GM12878 (cell line): Measurements from ENCODE around the gene FXYD4. TPM values are rescaled to one million over a fixed set of nuclear protein-coding genes. Genes with fewer than 3 reads are reported as not detected.
"Not testable (repeated sequence)": the region's sequence is repeated elsewhere in the genome, so short reads cannot be mapped to it uniquely, and the experiment has no call there.

ENCODE experiments used
- ATAC-seq: fragments of 200-7000 bp; cut with Tn5 transposase; 3 replicates; pipeline ENCODE4 v1.9.1; 2020; ENCODE audit warnings: mild to moderate bottlenecking, moderate library complexity
- BruUV-seq: library from RNA; stranded (reverse); fragments of 400-500 nt; replicated peaks from 2 replicates; lab custom pipeline; 2021; lab: Mats Ljungman, UMichigan
- CTCF ChIA-PET: fragments of 300-600 bp; sonication (Branson Sonifier 250); formaldehyde crosslinking; extraction: SDS; loops from one replicate; lab custom pipeline; 2021; ENCODE audit warnings: inconsistent platforms; lab: Yijun Ruan, JAX
- POLR2A ChIA-PET: fragments of 350-600 bp; formaldehyde crosslinking; extraction: SDS; loops from one replicate; lab custom pipeline; 2021; ENCODE audit warnings: inconsistent platforms; lab: Charles Lee
- RAD21 ChIA-PET: fragments of 300-600 bp; sonication (Branson Sonifier 250); formaldehyde crosslinking; loops from one replicate; lab custom pipeline; 2023; ENCODE audit warnings: antibody characterized with exemption; ENCODE audit not compliant: unreplicated experiment; lab: Charles Lee
- SMC1A ChIA-PET: fragments of 300-600 bp; sonication (Branson Sonifier 250); formaldehyde crosslinking; loops from one replicate; lab custom pipeline; 2023; ENCODE audit not compliant: unreplicated experiment, uncharacterized antibody; lab: Charles Lee
- DNase-seq: peaks from one replicate; pipeline ENCODE4 v3.0.0-alpha.2; 2011; ENCODE audit warnings: low read depth, low spot score
- FAIRE-seq: peaks from 3 replicates; lab custom pipeline; 2011; peaks lifted over from hg19 to GRCh38; lab: Jason Lieb, UNC
- H2AFZ ChIP-seq: 2 replicates; pipeline ENCODE4 v1.6.0; 2011; ENCODE audit warnings: low read depth, low read length, control low read depth; ENCODE audit not compliant: control insufficient read depth
- H3K27ac ChIP-seq: 2 replicates; pipeline ENCODE4 v1.5.1; 2011; ENCODE audit warnings: control low read depth; ENCODE audit not compliant: control insufficient read depth, insufficient read depth
- H3K27me3 ChIP-seq, 2 experiments: replicated peaks in 1 of 2; 2 replicates each; pipeline versions ENCODE4 v1.6.0 to v1.6.1; 2011; ENCODE audit warnings: low read length in 1 of 2; ENCODE audit not compliant: control insufficient read depth in 2 of 2, insufficient read depth in 2 of 2
- H3K36me3 ChIP-seq, 2 experiments: 2 replicates each; pipeline ENCODE4 v1.5.1; 2011; ENCODE audit warnings: low read length in 1 of 2; ENCODE audit not compliant: control insufficient read depth in 2 of 2, insufficient read depth in 2 of 2
- H3K4me1 ChIP-seq: 2 replicates; pipeline ENCODE4 v1.6.1; 2011; ENCODE audit warnings: mild to moderate bottlenecking, low read length, moderate library complexity, mixed read lengths; ENCODE audit not compliant: control insufficient read depth, insufficient read depth
- H3K4me2 ChIP-seq: 2 replicates; pipeline ENCODE4 v1.6.0; 2011; ENCODE audit warnings: control low read depth; ENCODE audit not compliant: control insufficient read depth, insufficient read depth
- H3K4me3 ChIP-seq: fragments of 200-600 bp; sonication (generic); 2 replicates; pipeline ENCODE4 v1.5.1; 2016
- H3K79me2 ChIP-seq: 2 replicates; pipeline ENCODE4 v1.6.0; 2011; ENCODE audit warnings: low read length; ENCODE audit not compliant: control insufficient read depth, insufficient read depth
- H3K9ac ChIP-seq: 2 replicates; pipeline ENCODE4 v1.8.0; 2011; ENCODE audit warnings: low read length, control low read depth, mixed read lengths; ENCODE audit not compliant: control insufficient read depth, insufficient read depth
- H3K9me3 ChIP-seq: replicated peaks from 3 replicates; pipeline ENCODE4 v1.5.1; 2011; ENCODE audit warnings: mild to moderate bottlenecking, low read length; ENCODE audit not compliant: control insufficient read depth, insufficient read depth
- H4K20me1 ChIP-seq: 2 replicates; pipeline ENCODE4 v1.6.0; 2011; ENCODE audit not compliant: control insufficient read depth, insufficient read depth
- CHD1 ChIP-seq: IDR thresholded peaks from 2 replicates; pipeline ENCODE4 v1.6.1; 2012; ENCODE audit warnings: low read depth, low read length, improper control_type of control experiment
- GABPA ChIP-seq: IDR thresholded peaks from 2 replicates; pipeline ENCODE4 v1.6.1; 2014; ENCODE audit warnings: antibody characterized with exemption, low read depth, mild to moderate bottlenecking, inconsistent platforms
- HDAC6 ChIP-seq: fragments of 200-600 bp; sonication (generic); IDR thresholded peaks from one replicate; pipeline ENCODE4 v1.8.0; 2017; ENCODE audit warnings: antibody characterized with exemption; ENCODE audit not compliant: unreplicated experiment
- IKZF2 ChIP-seq, 2 experiments: fragments of 450-650 bp; IDR thresholded peaks; 2 replicates each; pipeline ENCODE4 v1.6.1; 2017; ENCODE audit warnings: mild to moderate bottlenecking in 2 of 2, moderate library complexity in 2 of 2
- NR2C2 ChIP-seq: IDR thresholded peaks from 2 replicates; pipeline ENCODE4 v1.6.1; 2011; ENCODE audit warnings: borderline replicate concordance, low read depth; ENCODE audit not compliant: control insufficient read depth, insufficient read length
- NR2F1 ChIP-seq: fragments of 450-650 bp; conservative IDR thresholded peaks from 2 replicates; pipeline ENCODE4 v1.6.1; 2017; ENCODE audit warnings: mild to moderate bottlenecking
- RAD51 ChIP-seq: fragments of 450-650 bp; IDR thresholded peaks from 2 replicates; pipeline ENCODE4 v1.6.1; 2016; ENCODE audit warnings: moderate library complexity, mild to moderate bottlenecking, inconsistent platforms
- ZNF24 ChIP-seq: fragments of 450-650 bp; IDR thresholded peaks from 2 replicates; pipeline ENCODE4 v1.6.1; 2017; ENCODE audit warnings: antibody characterized with exemption, mild to moderate bottlenecking
- WGBS: methylation state at CpG from one replicate; pipeline ENCODE4 v1.1.6; 2016; ENCODE audit warnings: low lambda C conversion rate; ENCODE audit not compliant: insufficient replicate concordance, insufficient coverage; ENCODE audit errors: missing lambda C conversion rate; 5-methylcytosine and 5-hydroxymethylcytosine counted together
- in situ Hi-C: fragments of 300-500 bp; cut with MboI; formaldehyde crosslinking; loops from 9 replicates; pipeline ENCODE4 v1.14.3; 2018; ENCODE audit warnings: mixed read lengths
- intact Hi-C: fragments of 100-400 bp; cut with micrococcal nuclease; formaldehyde crosslinking; loops from one replicate; pipeline ENCODE4 v1.14.2; 2022; ENCODE audit not compliant: unreplicated experiment
- polyA plus RNA-seq, 11 experiments: library from polyadenylated mRNA; depleted of rRNA in 4 of 11; unstranded in 6 of 11; stranded (reverse) in 5 of 11; fragments of >200 nt; fragmentation: Nextera tagmentation in 4 of 11; fragmentation: Illumina TruSeq in 1 of 11; extraction: Ambion mirVana in 4 of 11; extraction: Trizol in 1 of 11; gene quantifications; 1 replicate in 1 of 11; 2 replicates in 10 of 11; pipeline versions ENCODE4 v1.2.1 to v1.2.3, GENCODE V29; 2011 to 2016; ENCODE audit warnings: inconsistent platforms in 2 of 11, missing spikeins in 2 of 11, low read depth in 1 of 11
- total RNA-seq, 4 experiments: library from RNA; depleted of rRNA in 3 of 4; stranded (reverse); fragments of >200 nt in 3 of 4; fragmentation: Illumina TruSeq in 1 of 4; extraction: Trizol in 1 of 4; gene quantifications; 2 replicates each; pipeline versions ENCODE4 v1.2.1 to v1.2.3, GENCODE V29; 2013 to 2021

FXYD4 gene
- total and polyA plus RNA-seq, 10 of the 15 experiments (the other 5 are each of a cell fraction or from before 2014, with no cell fraction given): not detected

DNA sequence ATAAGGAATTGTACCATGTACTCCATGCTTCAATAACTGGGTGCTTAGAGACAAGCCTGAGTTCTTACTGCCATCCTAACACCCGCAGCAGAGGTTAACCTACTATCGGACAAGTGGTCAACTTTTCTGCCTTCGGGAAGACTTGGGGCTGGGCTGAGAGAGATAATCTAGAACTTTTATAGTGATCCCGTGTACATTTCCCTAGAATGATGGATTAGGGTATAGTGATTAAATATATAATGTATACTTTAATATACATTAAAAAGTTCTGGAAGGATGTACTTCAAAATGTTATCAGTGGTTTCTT is 49.7 kb downstream of the FXYD4 start:
- peak overlapping the region; percentile 67 for H3K9ac ChIP-seq
- no peaks in the 10 kb centered on the region for H3K79me2 ChIP-seq
- no peaks in the 10 kb centered on the region; the same call in 2 of the 3 replicates for H3K9me3 ChIP-seq
- WGBS: 18% methylated on average over 4 of the region's 4 CpGs
- no peaks in the 10 kb centered on the region for H3K36me3 ChIP-seq
- CTCF ChIA-PET: interaction anchor here (0.6 to 1.5 kb wide), 3 partner anchors 12 to 888 kb away, joined by 3 read pairs; no protein-coding TSS in a partner anchor
- no peaks in the 10 kb centered on the region for H3K27me3 ChIP-seq
- H3K4me1 ChIP-seq: peaks cover 21% of the 10 kb centered on the region
- POLR2A ChIA-PET: no interaction called here
- H4K20me1 ChIP-seq: no peaks in the 10 kb centered on the region
- RAD21 ChIA-PET: interaction anchor here (0.6 kb wide), 1 partner anchor 14 kb away, joined by 3 read pairs; no protein-coding TSS in a partner anchor
- H3K27ac ChIP-seq: peak overlapping the region; percentile 64
- TF ChIP-seq IKZF2 (IDR thresholded peaks at IDR 0.05): 0 out of 4 replicates have a peak, but pooled peaks of 1 of the 2 experiments have one; percentile 2
- no peak for TF ChIP-seq NR2C2
- TF ChIP-seq NR2F1: 0 out of 2 replicates have a peak, but pooled peaks have one; percentile 1
- no peak for TF ChIP-seq HDAC6
- TF ChIP-seq GABPA: 0 out of 2 replicates have a peak, but pooled peaks have one; percentile 6
- TF ChIP-seq CHD1: no peak
- 0 out of 2 replicates have a peak, but pooled peaks have one; percentile 3 for TF ChIP-seq RAD51
- ATAC-seq (no peak), FAIRE-seq (no peak), DNase-seq (no peak)
- BruUV-seq: TSS peak; percentile 89
- SMC1A ChIA-PET: no interaction called here
- intact Hi-C loops (loop anchor here (2.0 kb wide), 1 partner anchor 16 kb away; no protein-coding TSS in a partner anchor), in situ Hi-C loops (loop anchor here (25.0 kb wide), 3 partner anchors 284 to 784 kb away; partner anchors contain the start of genes CSGALNACT2 and ZNF33B)
- peak overlapping the region; percentile 82 for H3K4me3 ChIP-seq
- peak overlapping the region; percentile 76 for H2AFZ ChIP-seq
- peak overlapping the region; percentile 79 for H3K4me2 ChIP-seq

DNA sequence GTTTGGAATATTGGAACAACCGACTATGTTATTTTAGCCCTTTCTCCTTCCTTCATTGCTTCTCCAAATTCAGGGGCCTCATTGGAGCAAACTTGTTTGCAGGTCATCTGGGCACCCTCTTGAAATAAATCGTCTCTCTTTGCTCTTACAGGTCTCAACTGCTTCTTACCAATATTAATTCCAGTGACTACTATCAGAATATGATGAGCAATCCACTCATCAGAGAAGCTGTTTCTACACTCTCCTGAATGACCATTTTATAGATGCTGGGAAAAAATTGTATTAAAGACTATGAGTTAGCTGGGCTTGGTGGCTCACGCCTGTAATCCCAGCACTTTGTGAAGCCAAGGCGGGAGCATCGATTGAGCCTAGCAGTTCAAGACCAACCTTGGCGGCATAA is 50.1 kb downstream of the FXYD4 start:
- WGBS: 90% methylated on average over 6 of the region's 6 CpGs
- Histone ChIP-seq H3K4me1 (peaks cover 21% of the 10 kb centered on the region), H3K27ac (no peak overlapping the region; the same call in 1 of the 2 replicates), H3K9ac (peak overlapping the region; percentile 67; the same call in 1 of the 2 replicates), H3K36me3 (no peaks in the 10 kb centered on the region), H3K79me2 (no peaks in the 10 kb centered on the region), H3K27me3 (no peaks in the 10 kb centered on the region), H3K4me3 (no peak overlapping the region), H3K4me2 (peak overlapping the region; percentile 79), H3K9me3 (no peaks in the 10 kb centered on the region; the same call in 2 of the 3 replicates), H4K20me1 (no peaks in the 10 kb centered on the region), H2AFZ (peak overlapping the region; percentile 76; the same call in 1 of the 2 replicates)
- CTCF ChIA-PET: no interaction called here
- ATAC-seq (no peak), FAIRE-seq (no peak), DNase-seq (no peak)
- in situ Hi-C loops: loop anchor here (25.0 kb wide), 3 partner anchors 284 to 784 kb away; partner anchors contain the start of genes CSGALNACT2 and ZNF33B
- intact Hi-C loops: loop anchor here (2.0 kb wide), 1 partner anchor 17 kb away; no protein-coding TSS in a partner anchor
- SMC1A ChIA-PET: no interaction called here
- no peak for TF ChIP-seq ZNF24
- POLR2A ChIA-PET: no interaction called here
- BruUV-seq: no TSS peak
- RAD21 ChIA-PET: no interaction called here

- intact Hi-C loops: loop anchor here (2.0 kb wide), 1 partner anchor 17 kb away; no protein-coding TSS in a partner anchor
- H4K20me1 ChIP-seq, H3K9ac ChIP-seq, H3K4me2 ChIP-seq, H3K79me2 ChIP-seq, H3K27me3 ChIP-seq, H3K4me3 ChIP-seq, POLR2A ChIA-PET, ATAC-seq, CTCF ChIA-PET, RAD21 ChIA-PET, H2AFZ ChIP-seq, H3K27ac ChIP-seq, FAIRE-seq, DNase-seq, SMC1A ChIA-PET, H3K36me3 ChIP-seq, BruUV-seq, H3K9me3 ChIP-seq: not testable (repeated sequence)
- 82% methylated on average over 3 of the region's 4 CpGs for WGBS
- H3K4me1 ChIP-seq: peaks cover 21% of the 10 kb centered on the region
- in situ Hi-C loops: loop anchor here (25.0 kb wide), 3 partner anchors 285 to 785 kb away; partner anchors contain the start of genes CSGALNACT2 and ZNF33B
Observed at GRCh38 chr10:43421944-43422343, 50.5 kb downstream of the FXYD4 start.
